ENCODE data around the gene CCDC30.

Gene CCDC30

DNA sequence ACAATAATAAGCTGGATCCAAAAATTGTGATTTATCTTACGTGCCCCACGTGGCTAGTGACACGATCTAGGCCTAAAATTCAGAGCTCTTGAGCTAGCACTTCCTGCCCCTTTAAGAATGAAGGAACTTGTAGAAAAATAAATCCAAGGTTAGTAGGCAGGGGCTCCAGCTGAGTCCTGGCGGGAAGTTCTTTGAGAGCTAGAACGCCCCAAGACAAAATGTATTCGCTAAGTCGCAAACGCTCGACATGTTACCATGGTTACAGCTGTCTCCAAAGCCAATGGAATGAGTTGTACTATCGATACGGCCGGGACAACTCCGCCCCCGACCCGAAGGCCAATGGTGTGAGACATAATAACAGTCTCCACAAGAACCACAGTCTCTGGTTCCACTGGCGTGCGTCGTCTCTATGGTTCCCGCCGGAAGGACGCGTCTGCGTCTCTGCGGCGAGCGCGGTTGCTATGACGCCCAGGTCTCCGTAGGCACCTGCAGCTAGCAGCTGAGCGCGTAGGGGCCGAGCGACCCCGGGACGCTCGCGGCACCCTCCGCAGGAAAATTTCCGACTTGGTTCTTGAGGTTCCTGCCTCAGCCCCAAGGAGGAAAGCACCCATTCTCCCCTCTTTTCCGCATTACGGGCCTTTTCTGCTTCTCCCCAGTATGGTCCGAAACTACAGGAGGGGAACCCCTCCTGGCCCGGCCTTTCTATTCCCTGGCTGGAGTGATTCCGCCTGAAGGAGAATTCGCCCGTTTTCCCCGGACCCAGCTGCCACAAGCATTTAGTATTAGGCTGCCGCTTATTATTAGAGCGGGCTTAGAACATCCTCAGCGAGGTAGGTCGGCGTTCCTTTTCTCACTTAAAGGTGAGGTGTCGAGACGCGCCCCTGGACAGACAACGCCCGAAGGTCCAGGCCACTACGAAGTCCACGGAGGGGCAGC lies at the start of gene CCDC30:
Gene CCDC30 (plus strand): TSS at position 459 of the 936 bp plus-strand sequence. CDS start 17,266 bp downstream, outside the sequence.
- peak; percentile 97 for DNase-seq (ENCODE audit: low read depth)

DNA sequence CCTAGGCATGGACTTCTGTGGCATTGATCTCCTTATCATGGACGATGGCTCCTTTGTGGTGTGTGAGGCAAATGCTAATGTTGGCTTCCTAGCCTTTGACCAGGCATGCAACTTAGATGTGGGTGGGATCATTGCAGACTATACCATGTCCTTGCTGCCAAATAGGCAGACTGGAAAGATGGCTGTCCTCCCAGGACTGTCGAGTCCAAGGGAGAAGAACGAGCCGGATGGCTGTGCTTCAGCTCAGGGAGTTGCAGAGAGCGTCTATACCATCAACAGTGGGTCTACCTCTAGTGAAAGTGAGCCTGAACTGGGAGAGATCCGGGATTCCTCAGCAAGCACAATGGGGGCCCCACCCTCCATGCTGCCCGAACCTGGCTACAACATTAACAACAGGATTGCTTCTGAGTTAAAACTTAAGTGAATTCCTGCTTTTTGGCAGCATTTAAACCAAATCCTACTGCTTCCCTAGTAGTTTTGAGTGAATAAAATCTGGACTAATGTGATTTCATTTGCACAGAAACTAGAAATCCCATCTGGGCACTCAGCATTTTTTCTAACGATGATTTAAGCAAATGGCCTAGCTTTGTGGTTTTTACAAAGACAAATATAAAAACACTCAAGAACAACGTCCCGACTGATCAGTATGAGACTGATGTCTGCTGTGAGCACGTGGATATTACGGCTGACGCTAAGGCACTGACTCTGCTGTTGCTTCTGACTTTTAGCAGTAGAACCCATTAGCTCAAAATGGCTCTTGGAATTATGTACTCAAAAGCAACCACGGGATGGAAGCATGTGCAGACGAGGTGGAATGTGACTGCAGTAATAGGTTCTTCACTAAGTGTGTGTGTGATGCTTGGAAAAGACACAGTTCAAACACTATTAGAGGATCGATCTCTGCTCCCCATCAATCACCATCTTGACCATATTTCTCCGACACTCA lies 48.3 kb upstream of the CCDC30 start:
- DNase-seq (ENCODE audit: low read depth) = no peak

DNA sequence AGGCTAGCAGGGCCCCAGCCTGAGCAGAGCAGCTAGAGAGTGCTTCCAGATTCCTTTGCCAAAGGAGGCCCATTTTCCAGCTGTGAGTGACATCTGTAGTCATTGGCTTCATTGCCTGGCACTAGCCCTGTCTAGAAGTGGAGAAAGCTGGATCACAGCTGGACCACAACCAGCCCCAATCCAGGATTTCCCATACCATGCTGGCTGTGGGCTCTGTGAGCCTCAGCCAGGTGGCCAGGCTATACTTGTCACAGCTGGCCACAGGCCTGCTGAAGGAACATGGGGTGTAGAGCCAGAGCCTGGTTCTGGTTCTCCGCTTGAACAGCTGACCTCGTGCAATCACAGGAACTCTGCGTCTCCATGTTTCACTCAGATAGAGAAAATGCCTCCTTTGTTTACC lies 45.9 kb upstream of the CCDC30 start:
- DNase-seq (ENCODE audit: low read depth) = no peak

DNA sequence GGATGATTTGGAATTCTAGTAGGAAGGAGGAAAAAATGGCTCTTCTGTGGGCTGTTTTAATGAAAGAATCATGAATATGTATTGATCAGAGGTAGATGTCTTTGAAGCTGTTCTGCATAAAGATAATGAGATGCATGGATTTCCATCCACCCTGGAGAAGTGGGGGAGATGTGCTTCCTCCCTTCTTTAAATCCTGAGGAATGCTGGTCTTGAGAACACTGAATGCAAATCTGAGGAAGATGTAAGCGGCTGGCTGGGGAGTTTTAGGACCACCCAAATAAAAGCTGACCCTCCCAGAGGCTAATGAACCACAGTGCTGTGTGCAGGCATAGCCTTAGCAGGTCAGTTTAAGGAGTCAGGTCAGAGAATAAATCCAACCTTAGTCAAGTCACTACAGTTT lies 44.6 kb upstream of the CCDC30 start:
- no peak for DNase-seq (ENCODE audit: low read depth)

DNA sequence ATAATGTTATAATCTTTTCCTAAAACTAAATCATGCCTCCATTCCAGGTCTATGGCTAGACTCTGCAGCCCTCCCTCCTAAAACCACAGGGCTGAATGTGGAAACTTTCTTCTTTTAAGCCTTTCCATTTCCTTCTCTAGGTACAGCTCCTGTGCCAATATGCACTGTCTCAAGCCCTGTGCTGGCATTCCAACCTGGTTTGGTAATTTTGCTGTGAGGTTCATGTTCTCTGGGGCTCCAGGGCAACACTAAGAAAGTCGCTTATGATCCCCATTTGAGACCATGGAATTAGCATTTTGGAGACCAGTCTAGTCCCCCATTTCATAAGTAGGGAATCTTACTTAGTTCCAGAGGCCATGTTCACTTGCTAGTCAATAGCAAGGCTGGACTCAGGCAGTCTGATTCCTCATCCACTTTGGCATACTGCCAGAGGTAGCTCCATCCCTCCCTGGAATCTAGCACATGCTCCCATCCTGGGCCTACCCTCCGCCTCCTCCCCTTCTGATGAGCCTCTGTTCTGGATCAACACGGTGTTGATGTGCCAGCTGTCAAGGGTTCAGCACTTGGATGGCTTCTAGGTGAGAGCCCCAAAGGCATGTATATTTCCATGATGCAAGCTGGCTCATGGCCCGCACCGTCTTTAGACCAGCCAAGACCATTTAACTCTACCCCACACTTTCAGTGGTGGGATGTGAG lies 43.8 kb upstream of the CCDC30 start:
- DNase-seq (ENCODE audit: low read depth) = no peak

DNA sequence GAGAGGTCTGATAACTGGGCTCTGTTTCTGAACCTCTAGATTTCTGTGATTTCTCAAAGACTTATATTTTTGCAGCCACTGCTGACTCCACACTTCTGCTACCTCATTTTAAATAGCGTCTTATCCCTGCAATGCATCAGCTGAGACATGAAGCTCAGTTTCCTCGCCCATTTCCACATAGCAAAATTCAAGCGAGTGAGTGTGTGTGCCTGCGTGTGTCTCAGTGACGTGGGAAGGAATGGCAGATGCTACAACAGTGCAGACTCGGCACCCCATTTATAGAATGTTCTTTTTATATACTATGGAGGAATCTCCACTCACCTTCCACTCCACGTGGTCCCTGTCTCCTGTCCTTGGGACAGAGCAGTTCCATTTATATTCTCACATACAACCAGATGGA lies 43.0 kb upstream of the CCDC30 start:
- DNase-seq (ENCODE audit: low read depth) = no peak

DNA sequence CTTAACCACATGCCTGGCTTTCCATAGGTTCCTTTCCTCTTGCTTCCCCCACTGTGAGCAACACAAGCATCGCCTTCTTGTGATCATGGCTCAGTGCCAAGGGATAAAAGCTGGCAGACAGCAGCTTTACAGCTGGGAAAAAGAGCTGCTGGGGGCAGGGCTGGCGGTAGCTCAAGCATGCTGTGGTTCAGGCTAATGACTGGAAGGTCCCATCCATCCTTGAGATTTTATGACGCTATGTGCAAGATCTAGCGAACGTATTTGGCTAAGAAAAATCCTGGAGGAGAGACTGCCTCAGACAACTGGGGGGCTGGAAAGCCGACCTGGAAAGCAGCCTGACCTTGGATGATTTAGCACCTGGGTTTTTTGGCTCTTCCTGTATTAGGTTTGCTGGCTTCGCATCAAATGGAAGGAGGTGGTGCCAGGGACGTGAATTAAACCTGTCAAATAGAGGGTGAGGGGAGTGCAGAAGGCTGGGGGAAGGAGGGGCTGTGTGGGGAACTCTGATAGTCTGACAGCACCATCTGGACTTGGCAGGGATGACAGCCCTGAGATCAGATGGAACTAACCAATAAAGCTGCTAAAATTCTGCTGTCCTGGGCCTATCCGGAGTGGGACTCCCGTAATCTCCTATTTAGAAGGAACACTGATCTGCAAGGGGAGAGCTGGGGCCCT lies 42.0 kb upstream of the CCDC30 start:
- no peak for DNase-seq (ENCODE audit: low read depth)

DNA sequence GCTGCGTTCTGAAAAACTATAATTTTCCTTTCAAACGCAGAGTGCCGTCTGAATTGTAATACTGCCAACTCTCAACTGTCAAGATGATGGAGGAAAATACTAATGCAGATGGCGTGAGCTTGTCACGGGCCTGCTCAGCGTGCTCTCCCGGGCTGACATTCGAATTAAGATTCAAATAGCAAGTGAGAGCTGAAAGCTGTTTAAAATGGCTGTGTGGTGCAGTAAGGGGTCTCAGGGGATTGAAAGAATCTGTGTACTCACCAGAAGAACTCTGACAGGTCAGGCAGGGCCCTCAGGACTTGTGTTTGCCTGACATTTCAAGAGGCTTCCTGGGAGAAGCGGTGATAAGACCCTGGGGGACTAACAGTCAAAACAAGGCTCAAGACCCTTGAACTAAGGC lies 40.3 kb upstream of the CCDC30 start:
- DNase-seq (ENCODE audit: low read depth) = no peak

DNA sequence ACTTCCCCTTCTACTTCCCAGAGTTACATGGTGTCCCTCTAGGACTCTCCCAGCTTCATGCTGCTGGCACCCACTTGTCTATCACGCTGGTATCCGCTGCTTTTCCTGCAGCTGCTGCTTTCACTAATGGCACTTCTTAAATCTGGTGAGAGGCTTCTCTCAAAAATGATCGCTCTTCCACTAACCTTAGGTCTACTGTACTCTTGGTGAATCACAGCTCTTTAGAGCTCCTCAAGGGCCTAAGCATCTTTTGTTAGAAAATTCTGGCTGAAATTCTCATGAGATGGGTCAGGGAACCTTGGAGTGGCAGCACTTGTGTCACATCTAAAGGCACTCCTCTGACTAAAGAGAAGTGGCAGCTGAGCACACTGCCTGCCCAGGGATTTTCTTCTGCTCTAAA lies 39.4 kb upstream of the CCDC30 start:
- DNase-seq (ENCODE audit: low read depth) = no peak

DNA sequence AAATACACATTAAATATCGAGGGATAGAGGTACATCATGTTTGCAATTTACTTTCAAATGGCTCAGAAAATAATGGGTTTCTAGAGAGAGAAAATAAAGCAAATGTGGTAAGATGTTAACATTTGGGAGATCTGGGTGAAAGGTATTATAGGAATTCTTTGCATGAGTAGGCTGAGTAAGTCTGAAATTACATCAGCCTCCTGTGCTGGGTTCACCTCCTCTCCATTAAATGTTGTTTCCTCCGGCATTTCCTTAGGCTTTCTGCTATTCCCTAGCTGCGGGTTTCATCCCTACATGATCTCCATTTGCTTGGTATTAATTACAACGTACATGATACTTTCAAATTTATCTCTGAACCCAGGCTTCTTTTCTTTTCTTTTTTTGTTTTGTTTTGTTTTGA lies 38.9 kb upstream of the CCDC30 start:
- no peak for DNase-seq (ENCODE audit: low read depth)

DNA sequence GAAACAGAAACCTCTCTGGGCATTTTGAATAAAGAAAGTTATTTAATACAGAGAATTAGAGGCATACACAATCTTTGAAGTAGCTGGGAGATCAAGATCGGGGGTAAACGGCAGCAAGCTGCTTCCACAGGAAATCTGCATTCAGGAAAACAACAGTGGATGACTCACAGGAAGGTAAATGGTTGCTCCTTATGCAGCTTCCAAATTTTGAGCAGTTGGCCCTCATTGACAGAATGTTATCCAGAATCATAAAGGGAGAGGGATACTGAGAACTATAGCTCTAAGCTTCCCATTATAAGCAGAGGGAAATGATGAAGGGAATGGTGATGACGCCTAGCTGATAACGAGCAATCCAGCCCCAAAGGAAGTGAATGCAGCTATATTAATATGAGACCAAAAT lies 35.8 kb upstream of the CCDC30 start:
- no peak for DNase-seq (ENCODE audit: low read depth)

DNA sequence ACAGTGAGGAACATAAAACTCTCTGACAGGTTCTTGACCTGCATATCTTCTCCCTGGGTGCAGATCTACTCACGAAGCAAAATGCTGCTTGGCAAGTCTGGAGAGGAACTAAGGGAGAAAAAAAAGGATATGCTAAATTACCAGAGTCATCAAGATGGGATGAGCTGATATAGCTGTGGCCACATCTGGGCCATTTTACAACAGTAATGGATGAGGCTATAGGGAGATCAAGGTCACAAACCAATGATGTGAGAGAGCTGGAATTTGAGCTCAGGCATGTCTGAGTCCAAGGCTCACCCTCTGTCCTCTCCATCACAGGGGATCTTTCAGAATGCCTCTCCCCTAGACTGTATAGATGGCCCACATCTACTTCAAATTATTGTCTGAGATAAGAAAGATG lies 33.5 kb upstream of the CCDC30 start:
- DNase-seq (ENCODE audit: low read depth) = no peak

DNA sequence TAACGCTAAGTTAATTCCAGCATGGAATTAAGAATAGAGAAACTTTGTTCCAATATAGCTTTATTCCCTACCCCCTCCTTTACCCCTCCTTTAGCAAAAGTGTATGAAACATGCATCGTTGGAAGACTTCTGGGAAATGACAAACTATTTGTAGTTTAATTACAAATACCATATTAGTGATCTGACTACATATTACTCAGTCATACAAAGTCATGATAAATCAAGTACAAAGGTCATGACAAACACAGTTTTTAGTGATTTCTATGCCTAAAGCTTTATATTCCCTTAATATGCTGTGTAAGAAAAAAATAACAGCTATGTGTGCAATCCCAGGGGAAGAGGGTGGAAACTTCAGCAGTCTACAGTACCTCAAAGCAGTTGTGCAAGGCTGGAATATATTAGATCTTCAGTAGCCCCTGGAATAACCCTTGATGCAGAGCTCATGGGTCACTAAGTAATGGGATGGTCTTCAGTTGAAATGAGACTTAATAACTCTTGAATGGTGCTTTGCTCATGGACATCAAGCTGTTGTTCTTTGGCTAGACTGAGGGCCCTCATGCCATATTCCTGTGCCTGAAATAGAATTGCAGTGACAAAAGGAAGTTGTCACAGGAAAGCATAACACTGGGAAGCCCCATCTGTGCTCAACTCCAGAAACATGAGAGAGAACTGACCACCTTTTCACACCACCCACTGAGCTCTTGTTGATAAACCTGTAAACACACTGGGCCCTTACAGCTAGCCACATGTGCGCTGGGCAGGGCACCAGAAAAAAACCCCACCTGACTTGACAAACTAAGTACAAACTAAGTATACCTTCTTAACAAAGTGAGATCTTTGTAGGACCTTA lies 32.6 kb upstream of the CCDC30 start:
- DNase-seq (ENCODE audit: low read depth) = no peak

DNA sequence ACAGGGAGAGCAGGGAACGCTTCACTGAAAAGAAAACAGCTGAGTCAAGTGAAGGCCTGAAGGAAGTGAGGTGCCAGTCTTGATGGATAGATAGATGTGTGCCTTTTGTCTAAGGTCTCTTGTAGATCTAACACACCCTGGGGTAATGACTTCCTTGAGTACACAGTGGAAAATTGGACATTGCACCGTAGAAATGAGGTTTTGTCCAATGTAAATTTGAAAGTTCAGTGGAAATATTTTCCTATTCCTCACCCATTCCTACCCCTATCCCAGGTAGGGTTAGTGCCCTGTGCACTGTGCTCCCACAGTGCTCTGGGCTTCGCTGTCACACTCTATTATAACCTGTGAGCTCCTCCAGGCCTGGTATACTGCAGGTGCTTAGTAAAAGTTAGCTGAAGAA lies 31.6 kb upstream of the CCDC30 start:
- no peak for DNase-seq (ENCODE audit: low read depth)

DNA sequence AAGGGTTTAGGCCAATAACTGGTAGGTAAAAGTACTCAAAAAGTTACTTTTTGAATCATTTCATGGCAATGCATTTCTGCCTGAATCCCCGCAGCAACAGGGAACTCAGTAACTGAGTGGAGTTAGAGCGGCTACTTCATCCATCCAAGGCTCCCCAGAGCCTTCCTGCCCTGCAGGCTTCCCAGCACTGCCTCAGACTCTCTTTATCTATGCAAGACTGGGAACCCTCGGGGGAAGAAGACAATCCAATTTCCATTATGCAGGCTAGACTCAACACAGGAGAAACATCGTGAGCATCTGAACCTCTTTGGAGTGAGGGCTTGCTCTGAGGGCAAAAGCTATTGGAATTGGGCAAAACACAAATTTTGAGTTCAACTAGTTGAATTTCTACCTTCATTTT lies 30.4 kb upstream of the CCDC30 start:
- DNase-seq (ENCODE audit: low read depth) = no peak

DNA sequence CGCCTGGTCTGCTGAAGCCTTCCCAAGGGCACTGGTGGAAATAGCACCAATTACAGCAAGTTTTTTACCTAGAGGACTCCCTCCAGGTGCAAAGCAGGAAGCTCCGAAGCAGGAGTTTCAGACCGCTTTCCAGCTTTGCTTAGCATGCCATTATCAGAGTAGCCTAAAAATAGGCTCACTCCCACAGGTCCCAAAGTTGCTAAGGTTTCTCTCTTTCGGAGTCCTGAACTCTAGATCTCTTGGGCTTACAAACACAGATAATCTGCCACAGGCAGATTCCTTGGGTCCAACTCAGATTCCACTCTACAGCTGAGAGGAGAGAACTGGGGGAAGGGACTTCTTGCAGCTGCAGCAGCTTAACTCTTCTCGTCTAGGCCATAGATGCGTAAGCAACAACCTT lies 29.7 kb upstream of the CCDC30 start:
- no peak for DNase-seq (ENCODE audit: low read depth)

DNA sequence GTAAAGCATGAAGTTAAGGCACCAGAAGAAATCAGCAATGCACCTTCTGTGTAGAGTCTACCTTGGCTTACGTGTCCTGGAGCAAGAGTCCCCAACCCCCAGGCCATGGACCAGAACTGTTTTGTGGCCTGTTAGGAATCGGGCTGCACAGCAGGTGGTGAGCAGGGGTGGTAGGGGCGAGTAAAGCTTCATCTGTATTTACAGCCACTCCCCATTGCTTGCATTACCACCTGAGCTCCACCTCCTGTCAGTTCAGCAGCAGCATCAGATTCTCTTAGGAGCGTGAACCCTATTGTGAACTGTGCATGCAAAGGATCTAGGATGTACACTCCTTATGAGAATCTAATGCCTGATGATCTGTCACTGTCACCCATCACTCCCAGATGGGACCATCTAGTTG lies 28.7 kb upstream of the CCDC30 start:
- no peak for DNase-seq (ENCODE audit: low read depth)

DNA sequence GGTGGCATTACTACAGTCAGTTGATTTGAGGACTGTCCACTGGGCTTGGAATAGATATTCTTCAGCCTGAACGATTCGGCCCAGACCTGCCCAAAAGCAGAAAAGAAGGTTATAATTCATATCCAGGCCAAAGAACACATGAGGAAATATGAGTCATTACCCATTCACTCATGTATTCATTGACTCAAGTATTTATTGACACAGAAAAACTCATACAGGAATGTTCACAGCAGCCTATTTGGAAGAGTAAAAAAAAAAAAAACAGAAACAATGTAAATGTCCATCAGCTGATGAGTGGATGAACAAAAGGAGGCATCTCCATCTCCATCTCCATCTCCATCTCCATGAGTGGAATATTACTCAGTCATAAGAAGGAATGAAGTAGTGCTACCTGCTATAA lies 23.1 kb upstream of the CCDC30 start:
- DNase-seq (ENCODE audit: low read depth) = no peak

DNA sequence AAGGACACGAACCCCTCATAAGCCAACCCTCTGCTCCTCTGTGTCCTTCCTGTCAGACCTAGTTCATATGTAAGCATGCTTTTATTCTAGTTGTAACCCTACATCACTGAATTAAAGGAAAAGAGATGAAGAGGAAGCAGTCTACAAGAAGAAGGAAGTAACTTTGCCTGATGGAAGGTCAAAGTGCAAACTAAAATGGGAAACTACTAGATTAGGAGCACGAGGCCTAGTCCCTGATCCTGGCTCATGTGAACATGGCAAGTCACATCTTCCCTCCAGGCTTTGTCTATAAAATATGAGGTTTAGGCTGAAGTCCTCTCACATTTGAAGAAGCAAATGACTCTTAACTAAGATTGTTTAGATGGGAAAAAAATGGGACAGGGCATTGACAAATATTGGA lies 20.4 kb upstream of the CCDC30 start:
- no peak for DNase-seq (ENCODE audit: low read depth)

DNA sequence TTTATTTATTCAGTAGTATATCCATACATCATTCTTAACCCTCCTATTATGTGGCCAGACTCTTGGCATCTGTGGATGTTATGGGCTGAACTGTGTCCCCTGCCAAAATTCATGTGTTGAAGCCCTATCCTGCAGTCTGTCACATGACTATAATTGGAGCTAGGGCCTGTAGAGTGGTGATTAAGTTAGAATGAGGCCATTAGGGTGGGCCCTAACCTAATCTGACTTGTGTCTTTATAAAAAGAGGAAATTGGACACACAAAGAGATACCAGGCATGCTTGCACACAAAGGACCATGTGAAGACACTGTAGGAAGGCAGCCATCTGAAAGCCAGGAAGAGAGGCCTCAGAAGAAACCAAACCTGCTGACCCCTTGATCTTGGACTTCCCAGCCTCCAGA lies 13.8 kb upstream of the CCDC30 start:
- no peak for DNase-seq (ENCODE audit: low read depth)

DNA sequence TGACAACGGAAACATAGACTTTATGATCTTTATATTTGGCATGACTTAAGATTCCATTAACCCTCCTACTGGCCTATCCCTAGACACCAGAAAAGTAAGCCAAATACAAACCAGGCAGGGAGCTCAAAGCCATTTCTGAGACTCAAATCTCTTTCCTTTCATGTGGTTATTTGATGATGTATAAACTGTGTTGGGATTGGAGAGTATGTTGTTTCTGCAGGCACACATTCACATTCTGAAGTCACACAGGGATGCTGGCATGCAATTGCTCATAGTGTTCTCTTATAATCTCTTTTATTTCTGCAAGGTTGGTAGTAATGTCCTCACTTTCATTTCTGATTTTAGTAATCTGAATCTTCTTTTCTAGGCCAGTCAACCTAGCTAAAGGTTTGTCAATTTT lies 13.0 kb upstream of the CCDC30 start:
- DNase-seq (ENCODE audit: low read depth) = no peak
